HG02852 (cell line): ENCODE results near the gene FYB1.
"Not testable (repeated sequence)": the region's sequence is repeated elsewhere in the genome, so short reads cannot be mapped to it uniquely, and the experiment has no call there.

Experiments used
- ATAC-seq: cut with Tn5 transposase; IDR thresholded peaks from one replicate; pipeline ENCODE4 v1.9.1; 2021; ENCODE audit warnings: mild to moderate bottlenecking, moderate library complexity; ENCODE audit not compliant: unreplicated experiment

The FYB1 gene

DNA sequence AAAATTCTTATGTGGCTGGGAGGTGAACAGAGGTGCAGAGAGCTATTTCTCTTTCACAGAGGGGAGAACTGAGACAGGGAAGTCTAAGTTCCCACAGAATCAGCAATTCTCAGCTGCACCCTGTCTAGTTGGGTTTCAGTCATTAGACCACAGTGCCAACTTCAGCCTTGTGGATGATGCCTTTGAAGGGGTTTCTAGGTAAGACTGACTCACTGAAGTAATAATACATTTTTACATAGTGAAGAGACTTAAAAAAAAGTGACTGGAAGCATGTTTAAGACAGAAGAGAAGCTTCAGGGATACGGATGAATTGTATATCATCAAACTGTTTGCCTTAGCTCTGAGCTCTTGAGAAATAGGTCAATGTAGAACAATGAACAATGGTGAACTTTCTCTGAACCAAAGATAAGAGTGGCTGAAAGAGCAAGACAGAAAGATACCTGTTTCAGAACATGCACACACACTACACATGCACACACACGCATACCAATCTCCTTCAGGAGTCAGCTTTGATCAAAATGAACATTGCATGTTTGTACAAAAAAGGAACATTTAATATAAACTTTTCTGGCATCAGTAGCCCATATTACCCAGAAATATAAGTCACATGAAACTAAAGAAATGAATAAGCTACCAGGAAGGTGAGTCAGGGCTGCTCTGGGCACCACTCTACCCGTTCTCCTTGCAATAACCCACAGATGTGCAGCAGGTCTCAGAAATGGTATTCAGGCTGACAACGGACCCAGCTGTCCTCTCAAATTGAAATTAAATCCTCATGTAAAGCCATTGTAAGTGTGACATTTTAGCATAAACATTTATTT is 12.6 kb upstream of the FYB1 start:
- no peak for ATAC-seq

DNA sequence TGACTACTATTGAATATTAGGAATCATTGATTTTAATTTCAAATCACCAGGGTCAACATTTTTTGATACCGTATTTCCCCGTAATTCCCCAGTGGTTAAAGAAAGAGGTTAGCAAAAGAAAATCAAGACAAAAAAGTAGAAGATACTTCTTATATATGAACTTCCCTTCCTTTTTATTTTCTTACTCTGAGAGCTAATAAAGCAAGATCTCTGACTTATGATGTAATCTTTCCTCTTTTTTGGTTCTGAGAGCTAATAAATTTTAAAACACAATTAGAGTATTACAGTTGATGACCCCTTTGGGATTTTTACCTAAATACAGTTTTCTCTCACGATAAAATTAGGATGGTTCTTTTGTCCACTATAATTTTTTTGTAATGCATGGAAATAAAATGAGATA is 9.2 kb upstream of the FYB1 start:
- no peak for ATAC-seq

DNA sequence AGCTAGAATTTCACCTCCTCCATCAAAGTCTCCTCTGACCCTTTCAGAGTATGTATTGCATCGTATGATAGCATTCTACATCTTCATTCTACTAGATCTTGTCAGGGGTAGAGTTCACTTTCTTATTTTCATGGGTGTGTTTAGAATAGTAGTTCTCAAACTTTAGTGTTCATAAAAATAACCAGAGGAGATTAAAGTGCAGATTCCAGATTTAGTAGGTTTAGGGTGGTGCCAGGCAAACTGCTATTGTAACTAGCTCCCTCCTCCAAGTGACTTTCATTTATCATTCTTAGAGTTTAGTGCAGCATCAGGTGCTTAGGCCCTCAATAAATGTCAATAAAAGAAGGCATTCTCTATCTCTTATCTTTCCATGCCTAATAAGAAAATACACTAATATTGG is 7.2 kb upstream of the FYB1 start:
- no peak for ATAC-seq

DNA sequence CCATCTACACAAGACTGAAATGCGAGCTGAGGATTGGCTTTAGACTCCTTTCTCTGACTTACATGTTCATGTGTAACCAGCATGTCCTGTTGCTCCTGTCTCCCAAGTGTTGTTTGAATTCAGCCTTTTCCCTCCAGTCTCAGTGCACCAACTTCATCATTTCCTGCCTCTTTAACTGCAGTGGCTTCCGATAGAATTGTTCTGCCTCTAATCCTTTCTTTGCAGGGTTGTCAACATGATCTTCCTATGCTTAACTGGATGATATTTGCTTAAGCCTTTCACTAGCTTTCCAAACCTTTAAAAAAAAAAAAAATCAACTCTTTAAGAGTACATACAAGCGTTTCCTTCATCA is 6.7 kb upstream of the FYB1 start:
- no peak for ATAC-seq

DNA sequence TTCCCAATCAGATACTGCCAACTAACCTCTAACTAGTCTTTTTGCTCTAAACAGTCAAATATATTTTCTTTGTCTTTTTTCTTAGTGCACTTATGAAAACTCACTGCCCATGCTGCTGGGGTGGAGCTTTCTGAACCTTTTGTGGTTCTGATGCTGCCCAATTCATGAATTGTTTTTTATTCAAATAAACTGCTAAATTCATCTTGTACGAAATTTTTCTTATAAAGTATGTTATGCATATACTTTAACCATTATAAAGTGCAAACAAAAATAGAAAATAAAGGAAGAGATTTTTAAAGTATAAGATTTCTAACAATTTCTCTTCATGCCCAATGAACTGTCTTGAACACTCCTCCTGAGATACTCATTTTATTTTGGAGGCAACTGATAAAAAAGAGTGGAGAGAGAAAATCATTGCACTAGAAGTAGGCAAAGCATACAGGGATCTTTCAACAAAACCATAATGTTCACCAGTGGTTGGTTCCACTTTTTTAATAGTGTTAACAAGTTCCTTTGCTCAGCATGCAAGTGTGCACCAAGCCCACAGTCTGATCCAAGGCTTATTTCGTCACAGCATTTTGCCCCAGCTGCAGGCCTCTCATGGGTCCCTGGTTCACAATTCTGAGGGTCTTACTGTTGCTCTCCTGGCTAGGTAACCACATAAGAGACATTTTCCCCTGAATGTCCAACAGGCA is 6.2 kb upstream of the FYB1 start:
- no peak for ATAC-seq

DNA sequence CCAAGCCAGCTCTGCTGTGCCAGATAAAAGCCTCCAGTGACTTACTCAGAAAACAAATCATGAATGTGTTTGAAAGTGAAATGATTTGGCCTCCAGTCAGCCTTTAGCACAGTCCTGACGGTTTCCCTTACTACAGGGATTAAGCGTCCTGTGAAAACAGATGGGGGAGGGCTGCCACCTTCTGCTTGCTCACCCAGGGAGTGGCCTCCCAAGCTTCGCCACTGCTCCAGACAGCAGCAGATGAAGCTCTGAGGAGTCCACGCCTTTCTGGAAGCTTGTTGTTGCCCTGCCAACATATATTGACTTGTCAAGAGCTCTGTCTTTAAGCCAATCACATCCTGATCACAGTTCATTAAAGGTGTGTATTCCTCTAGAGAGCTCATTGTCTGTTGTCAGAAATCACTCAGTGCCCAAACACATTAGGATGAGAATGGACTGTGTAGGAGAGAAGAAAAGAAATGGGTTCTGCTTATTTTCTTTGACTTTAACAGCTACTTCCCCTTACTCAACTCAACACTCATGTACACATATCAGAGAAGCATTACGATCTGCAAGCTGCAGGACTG is 4.9 kb upstream of the FYB1 start:
- ATAC-seq, result no peak

DNA sequence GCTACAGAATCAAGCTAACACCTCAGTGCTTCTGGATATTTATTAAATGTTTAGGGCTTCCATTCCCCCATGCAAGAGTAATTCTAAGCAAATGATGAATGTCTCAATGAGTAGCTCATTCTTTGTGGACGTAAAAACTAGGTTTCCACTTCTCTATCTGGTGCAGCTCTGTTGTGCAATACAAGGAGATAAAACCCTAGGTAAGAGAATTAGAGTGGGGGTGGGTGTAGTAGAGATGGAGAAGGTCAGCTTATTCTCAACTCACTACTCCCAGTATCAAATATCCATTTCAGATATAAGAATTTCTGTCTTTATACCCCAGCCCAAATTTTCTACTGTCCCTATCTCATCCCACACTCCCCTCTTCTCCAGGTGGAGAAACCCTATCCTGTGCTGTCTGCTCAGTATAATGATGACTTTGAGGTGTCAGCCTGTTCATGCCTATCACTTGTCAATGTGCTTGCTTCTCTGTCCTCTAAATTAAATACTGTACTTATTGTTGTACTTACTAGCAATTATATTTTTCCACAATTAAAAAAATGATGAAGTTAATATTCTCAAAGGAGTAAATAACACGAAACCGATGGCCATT is 4.3 kb upstream of the FYB1 start:
- no peak for ATAC-seq

DNA sequence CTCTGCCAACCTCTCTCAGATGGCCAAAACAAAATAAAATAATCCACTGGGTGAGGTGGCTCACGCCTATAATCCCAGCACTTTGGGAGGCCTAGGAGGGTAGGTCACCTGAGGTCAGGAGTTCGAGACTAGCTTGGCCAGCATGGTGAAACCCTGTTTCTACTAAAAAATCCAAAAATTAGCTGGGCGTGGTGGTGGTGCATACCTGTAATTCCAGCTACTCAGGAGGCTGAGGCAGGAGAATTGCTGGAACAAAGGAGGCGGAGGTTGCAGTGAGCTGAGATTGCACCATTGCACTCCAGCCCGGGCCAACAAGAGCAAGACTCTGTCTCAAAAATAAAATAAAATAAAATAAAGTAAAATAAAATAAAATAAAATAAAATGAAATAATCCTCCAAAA is 2.3 kb upstream of the FYB1 start:
- not testable (repeated sequence) for ATAC-seq

DNA sequence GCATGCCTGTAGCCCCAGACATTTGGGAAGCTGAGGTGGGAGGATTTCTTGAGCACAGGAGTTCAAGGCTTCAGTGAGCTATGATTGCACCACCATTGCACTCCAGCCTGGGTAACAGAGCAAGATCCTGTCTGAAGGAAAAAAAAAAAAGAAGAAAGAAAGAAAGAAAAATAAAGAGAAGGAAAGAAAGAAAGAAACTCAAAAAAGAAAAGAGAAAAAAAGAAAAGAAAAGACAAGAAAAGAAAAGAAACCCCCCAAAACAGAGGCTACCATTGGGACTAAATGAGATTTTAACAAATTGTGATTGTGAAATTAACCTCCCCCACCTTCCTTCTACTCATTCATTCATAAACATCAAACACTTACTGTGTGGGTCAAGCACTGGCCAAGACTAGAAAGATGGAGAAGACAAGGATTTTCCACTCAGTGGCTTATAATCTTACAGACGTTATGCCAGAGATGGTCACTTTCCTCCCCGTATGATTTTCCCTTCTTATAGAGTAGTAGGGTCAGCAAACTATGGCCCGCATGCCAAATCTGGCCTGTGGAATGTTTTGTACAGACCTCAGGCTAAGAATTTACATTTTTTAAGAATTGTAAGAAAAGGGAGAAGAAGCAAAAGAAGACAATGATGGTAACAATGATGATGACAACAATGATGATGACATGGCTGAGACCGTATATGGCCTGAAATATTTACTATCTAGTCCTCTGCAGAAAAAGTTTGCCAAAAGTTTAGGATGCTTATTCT is 1.1 kb upstream of the FYB1 start:
- no peak for ATAC-seq

DNA sequence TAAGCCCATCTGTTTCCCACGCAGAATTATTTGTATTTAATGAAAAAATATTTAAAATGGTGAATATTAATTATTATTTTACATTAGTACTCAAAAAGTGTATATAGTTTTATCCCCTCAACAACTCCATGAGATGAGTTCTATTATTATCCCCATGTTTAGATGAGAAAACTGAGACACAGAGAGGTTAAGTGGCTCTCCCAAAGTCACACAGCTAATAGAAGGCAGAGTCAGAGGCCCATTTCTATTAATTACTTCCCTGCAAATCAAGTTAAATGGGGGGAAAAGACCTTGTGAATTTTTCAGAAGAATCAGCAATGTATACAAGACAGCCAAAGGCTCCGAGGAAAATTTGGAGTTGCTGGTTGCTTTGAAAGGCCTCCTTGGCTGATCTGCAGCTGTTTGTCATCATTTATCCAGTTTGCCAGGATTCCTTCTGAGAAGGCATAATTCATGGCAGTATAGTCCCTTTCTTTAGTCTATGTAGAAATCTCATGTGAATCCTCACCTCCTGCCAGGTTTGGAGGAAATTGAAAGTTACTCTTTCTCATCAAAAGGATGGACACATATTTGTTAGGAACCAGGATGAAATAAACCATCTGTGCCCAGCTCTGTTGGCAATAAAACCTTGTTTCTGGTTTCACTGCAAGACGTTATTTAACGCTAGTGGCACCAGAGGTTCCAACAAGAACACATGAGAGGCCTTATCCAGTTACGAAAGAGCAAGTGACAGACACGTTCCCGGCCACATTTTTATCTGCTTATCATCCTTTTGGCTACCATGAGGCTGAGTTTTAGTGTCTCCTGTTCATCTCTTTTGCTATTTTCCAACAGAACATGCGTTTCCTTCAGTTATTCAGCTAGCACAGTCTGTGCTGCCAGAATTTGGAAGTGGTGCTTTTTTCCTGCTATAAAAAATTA is 621 bp downstream of the FYB1 start:
- no peak for ATAC-seq

DNA sequence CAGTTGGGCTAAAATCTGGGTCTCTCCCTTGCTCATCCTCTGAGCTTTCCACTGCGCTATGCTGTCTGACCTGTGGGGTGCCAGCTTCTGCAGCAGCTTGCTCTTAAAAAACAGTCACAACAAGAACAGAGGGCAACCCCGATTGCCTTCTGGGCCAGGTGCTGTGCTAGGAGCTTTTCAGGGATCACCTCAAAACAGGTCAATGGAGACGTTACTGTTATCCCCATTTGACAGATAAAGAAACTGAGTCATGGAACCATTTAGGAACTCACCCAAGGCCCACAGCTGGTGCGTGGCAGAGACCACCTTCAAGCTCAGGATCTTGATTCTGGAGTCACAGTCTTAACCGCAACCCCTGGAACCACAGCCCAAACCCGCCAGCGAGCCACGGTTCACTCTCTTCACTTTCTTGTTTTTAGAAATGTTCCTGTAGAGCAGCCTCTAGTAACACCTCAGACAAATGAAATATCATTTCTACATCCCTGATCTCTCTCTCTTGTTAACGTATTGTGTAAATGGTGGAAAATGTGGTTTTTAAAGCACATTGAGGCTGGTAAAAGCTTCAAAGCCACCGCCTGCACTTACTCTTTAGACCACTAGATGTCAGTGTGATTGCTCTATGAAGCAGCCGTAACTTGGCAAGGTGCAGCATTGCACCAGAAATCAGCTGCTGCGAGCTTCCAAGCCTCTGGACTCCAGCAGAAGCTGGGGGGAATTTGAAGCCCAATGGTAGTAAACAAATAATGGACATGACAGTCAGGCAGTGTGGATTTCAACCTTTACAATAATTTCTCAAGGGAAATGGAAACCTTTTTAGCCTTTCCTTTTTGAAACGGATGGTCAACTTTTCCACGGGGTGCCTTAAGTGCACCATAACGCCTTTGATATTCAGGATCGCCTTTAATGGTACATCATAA is 1.7 kb downstream of the FYB1 start:
- ATAC-seq, result peak; percentile 94

DNA sequence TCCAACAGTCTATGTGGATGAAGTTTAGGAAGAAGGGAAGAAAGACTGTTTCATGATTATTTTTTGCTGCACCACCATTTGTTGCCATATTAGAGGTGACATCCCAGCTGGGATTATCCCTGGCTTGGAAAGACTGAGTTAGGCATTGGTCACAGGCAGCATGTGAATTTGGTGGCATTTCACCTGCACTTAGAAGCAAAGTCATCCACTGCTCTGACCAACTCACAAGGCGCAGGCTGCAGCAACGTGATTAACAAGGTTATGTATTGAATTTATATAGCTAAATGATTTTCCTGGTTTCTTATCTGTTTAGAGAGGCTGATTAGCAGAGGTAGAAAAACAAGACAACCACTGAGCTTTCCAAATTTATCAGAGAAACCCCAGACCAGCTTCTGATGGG is 2.7 kb downstream of the FYB1 start:
- no peak for ATAC-seq

DNA sequence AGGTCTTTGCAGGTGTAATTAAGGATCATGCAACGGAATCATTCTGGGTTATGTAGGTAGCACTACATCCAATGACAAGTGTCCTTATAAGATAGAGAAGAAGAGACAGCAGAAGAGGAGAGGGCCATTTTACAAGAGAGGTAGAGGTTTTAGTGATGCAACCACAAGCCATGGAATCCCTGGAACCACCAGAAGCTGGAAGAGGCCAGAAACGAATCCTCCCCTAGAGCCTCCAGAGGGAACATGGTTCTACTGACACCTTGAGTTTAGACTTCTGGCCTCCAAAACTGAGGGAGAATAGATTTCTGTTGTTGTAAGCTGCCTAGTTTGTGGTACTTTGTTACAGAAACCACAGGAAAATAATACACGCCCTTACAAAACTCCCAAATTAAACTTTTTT is 3.5 kb downstream of the FYB1 start:
- ATAC-seq, result no peak

DNA sequence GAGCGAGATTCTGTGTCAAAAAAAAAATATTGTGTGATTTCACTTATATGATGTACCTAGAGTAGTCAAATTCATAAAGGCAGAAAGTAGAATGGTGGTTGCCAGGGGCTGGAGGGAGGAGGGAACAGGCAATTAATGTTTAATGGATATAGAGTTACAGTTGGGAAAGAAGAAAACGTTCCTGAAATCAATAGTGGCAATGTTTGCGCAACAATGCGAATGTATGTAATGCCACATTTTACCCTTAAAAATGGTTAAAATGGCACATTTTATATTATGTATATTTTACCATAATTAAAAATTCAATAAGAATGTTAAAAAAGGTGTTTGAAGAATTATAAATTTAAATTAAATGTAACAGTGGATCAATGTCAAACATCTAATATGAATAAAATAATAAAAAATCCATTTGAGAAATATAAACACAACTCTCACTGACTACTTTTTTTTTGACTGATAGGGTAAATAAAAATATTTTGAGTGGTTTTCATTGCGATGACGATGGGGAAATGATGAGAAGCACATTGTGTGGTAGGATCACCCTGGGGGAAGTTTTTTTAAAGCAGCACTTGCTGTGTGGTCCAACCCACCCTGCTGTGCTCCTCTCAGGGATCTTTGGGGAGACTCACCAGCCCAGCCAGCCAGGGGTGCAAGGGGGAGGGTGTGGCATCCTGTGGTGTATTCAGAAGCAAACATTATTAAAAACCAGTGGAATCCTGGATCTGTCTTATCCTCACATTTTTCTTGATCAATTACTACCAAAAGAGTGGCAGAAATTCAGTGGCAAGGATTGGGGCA is 4.3 kb downstream of the FYB1 start:
- ATAC-seq, result no peak

DNA sequence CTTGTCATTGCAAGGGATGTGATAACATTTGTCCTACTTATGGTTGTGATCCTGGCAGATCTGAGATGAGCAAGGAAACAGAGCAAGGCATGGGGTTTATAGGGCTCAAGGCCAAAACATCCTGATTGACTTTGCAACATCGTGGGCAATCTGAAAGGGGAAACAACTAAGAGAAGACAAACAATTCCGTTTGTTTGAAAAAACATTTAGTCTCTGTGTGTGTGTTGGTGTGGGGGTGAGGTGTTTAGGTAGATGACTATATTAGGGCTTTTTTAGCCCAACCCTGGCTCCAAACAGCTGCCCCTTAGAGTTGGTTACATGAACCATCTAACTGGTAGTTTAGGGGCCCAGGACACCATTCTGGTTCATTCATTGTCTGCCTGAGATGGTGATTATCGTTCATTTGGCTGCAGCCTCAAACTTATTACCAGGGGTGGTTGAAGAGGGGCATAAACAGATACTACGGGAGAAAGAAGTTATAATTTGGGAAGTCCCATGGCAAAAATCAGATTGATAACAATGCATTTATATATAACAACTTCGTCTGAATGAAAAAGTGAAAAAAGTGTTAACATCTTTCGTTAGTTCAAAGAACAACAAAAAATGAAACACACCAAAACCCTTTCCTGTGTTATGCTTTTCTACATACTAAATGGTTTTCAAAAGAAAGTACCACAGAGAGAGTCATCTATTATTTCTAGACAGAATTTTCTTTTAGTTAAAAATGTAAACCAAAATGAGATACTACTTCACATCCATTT is 5.7 kb downstream of the FYB1 start:
- no peak for ATAC-seq

DNA sequence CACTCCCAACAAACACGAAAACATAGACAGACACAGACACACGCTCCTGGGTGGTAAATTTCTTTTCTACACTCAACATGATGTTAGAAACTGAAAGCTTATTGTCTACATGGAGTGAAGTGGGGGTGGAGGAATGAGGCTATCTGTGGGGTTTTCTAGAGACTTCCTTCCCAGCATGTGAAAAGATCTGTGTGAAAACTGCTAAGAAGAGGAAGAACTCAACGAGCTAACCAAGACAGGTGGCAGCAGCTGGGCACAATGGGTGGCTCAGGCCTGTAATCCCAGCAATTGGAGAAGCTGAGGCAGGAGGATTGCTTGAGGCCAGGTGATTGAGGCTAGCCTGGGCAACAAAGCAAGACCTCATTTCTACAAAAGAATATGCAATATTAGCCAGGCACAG is 7.6 kb downstream of the FYB1 start:
- no peak for ATAC-seq

DNA sequence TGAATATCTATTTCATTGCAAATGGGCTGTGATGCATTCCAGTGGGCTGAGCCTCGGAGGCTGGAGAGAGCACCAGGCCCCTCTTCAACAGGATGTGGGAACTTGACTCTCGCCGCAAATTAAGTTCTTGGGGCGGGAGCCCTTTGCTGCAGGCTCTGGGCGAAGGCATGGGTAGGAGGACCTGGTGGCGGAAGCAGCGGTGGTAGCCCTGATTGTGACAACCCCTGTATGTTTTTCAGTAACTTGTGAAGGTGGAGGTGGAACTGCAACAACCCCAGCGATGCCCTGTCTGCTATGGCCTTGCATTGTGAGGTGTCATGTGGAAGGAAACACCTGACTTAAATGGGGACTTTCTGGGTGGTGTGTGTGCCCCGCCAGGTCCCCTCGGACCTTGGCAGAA is 9.4 kb downstream of the FYB1 start:
- no peak for ATAC-seq

DNA sequence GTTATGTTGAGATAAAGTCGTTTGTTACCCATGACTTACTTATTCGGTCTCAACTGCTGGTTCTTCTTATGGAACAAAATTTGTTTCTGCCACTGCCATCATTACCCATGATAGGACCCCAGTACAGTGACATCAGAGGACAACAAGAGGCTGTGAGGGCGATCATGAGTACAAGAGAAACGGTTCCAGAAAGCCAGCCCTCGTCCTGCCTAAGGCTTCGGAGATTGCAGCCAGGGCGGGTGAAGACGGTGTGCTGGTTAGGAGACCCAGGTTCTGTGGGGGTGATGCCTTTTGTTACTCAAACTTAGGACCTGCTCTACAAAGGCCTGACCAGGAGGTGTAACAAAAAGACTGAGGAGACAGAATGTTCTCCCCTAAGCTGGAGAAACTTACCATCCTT is 10.9 kb downstream of the FYB1 start:
- no peak for ATAC-seq
